Measurements from ENCODE around the gene HERC2. TPM values are rescaled to one million over a fixed set of nuclear protein-coding genes. Genes with fewer than 3 reads are reported as not detected.
"Not testable (repeated sequence)": the region's sequence is repeated elsewhere in the genome, so short reads cannot be mapped to it uniquely, and the experiment has no call there.

Gene HERC2
- total RNA-seq, 1 donor from 2014 or later: 49.1 TPM

DNA sequence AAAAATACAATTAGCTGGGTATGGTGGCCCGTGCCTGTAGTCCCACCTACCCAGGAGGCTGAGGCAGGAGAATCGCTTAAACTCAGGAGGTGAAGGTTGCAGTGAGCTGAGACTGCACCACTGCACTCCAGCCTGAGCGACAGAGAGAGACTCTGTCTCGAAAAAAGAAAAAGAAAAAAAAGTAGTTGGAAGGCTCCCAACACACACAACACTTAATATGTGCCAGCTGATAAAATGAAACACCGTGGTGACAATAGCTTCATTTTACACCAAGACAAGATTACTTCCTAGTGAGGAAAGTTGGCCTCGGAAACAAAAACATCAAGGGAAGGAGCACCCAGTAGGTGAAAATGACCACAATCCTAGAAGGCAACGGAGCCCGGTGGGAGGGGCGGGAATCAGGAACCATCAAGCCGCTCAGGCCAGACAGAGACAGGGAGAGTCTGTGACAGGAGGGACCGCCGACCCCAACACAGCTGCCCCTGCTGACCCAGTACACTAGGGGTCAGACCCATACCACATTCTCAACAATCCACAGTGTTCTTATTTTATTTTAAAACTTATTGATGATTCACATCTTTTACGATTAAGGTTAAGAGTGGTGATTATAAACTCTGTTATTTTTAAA lies 168.4 kb downstream of the HERC2 start:
- POLR2A ChIA-PET: no interaction called here
- CTCF ChIA-PET: no interaction called here
- H3K27me3 Mint-ChIP-seq: no peaks in the 10 kb centered on the region
- intact Hi-C loops (cut with micrococcal nuclease): no loop called here
- peaks cover 43% of the 10 kb centered on the region for H3K36me3 Mint-ChIP-seq (ENCODE audit: low read depth)
- H3K4me1 Mint-ChIP-seq: no peaks in the 10 kb centered on the region
- no peak overlapping the region for H3K4me3 Mint-ChIP-seq
- TF ChIP-seq, protein P1, sequence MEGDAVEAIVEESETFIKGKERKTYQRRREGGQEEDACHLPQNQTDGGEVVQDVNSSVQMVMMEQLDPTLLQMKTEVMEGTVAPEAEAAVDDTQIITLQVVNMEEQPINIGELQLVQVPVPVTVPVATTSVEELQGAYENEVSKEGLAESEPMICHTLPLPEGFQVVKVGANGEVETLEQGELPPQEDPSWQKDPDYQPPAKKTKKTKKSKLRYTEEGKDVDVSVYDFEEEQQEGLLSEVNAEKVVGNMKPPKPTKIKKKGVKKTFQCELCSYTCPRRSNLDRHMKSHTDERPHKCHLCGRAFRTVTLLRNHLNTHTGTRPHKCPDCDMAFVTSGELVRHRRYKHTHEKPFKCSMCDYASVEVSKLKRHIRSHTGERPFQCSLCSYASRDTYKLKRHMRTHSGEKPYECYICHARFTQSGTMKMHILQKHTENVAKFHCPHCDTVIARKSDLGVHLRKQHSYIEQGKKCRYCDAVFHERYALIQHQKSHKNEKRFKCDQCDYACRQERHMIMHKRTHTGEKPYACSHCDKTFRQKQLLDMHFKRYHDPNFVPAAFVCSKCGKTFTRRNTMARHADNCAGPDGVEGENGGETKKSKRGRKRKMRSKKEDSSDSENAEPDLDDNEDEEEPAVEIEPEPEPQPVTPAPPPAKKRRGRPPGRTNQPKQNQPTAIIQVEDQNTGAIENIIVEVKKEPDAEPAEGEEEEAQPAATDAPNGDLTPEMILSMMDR (IDR thresholded peaks at IDR 0.05): no peak
- peaks cover 17% of the 10 kb centered on the region for H3K9me3 Mint-ChIP-seq
- ATAC-seq (ENCODE audit: low read depth) (no peak), DNase-seq (no peak)
- H3K27ac Mint-ChIP-seq: no peak overlapping the region

- CTCF ChIA-PET: not testable (repeated sequence)
These were observed 169.4 kb downstream of the HERC2 start for GRCh38 chr15:28152538-28152923.

DNA sequence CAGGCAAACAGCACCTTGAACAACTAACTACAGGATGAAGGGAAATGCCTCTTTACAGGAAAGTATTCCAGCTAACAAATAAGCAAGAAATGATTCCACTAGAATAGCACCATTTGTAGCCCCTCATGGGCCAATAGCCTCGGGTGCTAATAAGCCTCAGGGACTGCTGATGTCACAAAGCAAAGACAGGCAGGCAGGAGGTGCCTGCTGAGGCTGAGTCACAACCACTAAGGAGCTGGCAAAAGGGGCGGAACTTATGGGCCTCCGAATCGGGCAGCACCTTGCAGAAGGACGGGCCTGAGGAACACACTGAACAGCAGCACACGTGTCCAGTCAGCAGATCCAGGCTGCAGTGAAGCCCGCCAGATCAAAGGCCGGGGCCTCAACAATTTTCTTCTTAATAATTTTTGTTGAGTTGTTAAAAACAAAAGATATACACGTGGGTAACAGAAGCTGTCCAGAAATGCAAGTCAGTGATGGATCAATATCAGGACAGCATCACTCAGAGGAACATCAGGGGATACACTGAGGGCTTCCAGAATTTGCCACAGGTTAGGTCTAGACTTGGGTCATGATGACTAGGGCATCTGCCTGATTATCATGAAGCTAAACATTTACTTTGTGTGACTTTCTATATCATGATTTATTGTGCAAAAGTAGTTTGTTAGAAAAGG lies 170.0 kb downstream of the HERC2 start:
- peaks cover 17% of the 10 kb centered on the region for H3K9me3 Mint-ChIP-seq
- H3K27ac Mint-ChIP-seq; H3K4me1 Mint-ChIP-seq; DNase-seq; H3K4me3 Mint-ChIP-seq; ATAC-seq (ENCODE audit: low read depth); CTCF ChIA-PET; POLR2A ChIA-PET; H3K27me3 Mint-ChIP-seq; intact Hi-C loops (cut with micrococcal nuclease): not testable (repeated sequence)
- H3K36me3 Mint-ChIP-seq (ENCODE audit: low read depth): peaks cover 51% of the 10 kb centered on the region

More at GRCh38 chr15:28152538-28152923, 169.4 kb downstream of the HERC2 start:
- POLR2A ChIA-PET; H3K27ac Mint-ChIP-seq; ATAC-seq (ENCODE audit: low read depth); H3K27me3 Mint-ChIP-seq; intact Hi-C loops (cut with micrococcal nuclease); H3K4me1 Mint-ChIP-seq; H3K4me3 Mint-ChIP-seq; DNase-seq: not testable (repeated sequence)
- Mint-ChIP-seq H3K36me3 (ENCODE audit: low read depth) (peaks cover 49% of the 10 kb centered on the region), H3K9me3 (peaks cover 17% of the 10 kb centered on the region)

DNA sequence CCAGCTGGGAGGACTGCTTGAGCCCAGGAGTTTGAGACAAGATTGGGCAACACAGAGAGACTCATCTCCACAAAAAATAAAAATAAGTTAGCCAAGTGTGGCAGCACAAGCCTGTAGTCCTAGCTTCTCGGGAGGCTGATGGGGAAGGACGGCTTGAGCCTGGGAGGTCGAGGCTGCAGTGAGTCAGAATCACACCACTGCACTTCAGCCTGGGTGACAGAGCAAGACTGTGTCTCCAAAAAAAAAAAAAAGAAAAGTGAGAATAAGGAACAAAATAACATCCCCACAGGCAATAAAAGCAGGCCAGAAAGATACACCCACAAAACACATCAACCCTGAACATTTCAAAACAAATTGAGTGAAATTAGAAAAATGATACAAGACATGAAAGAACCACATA lies 174.2 kb downstream of the HERC2 start:
- no peaks in the 10 kb centered on the region for H3K27me3 Mint-ChIP-seq
- TF ChIP-seq, protein P1 (IDR thresholded peaks at IDR 0.05): no peak
- H3K36me3 Mint-ChIP-seq (ENCODE audit: low read depth): peaks cover 77% of the 10 kb centered on the region
- ChIA-PET CTCF (no interaction called here), POLR2A (no interaction called here)
- H3K9me3 Mint-ChIP-seq: peaks cover 17% of the 10 kb centered on the region
- no peak for ATAC-seq (ENCODE audit: low read depth)
- H3K27ac Mint-ChIP-seq: no peak overlapping the region
- intact Hi-C loops (cut with micrococcal nuclease): no loop called here
- no peak overlapping the region for H3K4me3 Mint-ChIP-seq
- no peaks in the 10 kb centered on the region for H3K4me1 Mint-ChIP-seq
- DNase-seq: no peak

- intact Hi-C loops (cut with micrococcal nuclease); DNase-seq; H3K27me3 Mint-ChIP-seq; H3K4me3 Mint-ChIP-seq; POLR2A ChIA-PET; ATAC-seq (ENCODE audit: low read depth); H3K27ac Mint-ChIP-seq; H3K4me1 Mint-ChIP-seq; CTCF ChIA-PET: not testable (repeated sequence)
- Mint-ChIP-seq H3K36me3 (ENCODE audit: low read depth) (peaks cover 73% of the 10 kb centered on the region), H3K9me3 (peaks cover 14% of the 10 kb centered on the region)
These were observed 176.6 kb downstream of the HERC2 start for GRCh38 chr15:28145419-28145818.

- ATAC-seq (ENCODE audit: low read depth) (no peak), DNase-seq (no peak)
- Mint-ChIP-seq H3K4me3 (no peak overlapping the region), H3K9me3 (no peaks in the 10 kb centered on the region), H3K4me1 (peaks cover 18% of the 10 kb centered on the region), H3K27me3 (no peaks in the 10 kb centered on the region), H3K27ac (no peak overlapping the region), H3K36me3 (ENCODE audit: low read depth) (peaks cover 66% of the 10 kb centered on the region)
- TF ChIP-seq, protein P1 (IDR thresholded peaks at IDR 0.05): no peak
- ChIA-PET POLR2A (no interaction called here), CTCF (no interaction called here)
- intact Hi-C loops (cut with micrococcal nuclease): no loop called here
These were observed 181.9 kb downstream of the HERC2 start for GRCh38 chr15:28140062-28140461.

- H3K9me3 Mint-ChIP-seq; ATAC-seq (ENCODE audit: low read depth); DNase-seq; intact Hi-C loops (cut with micrococcal nuclease); H3K27ac Mint-ChIP-seq; POLR2A ChIA-PET; H3K27me3 Mint-ChIP-seq; CTCF ChIA-PET; H3K4me3 Mint-ChIP-seq: not testable (repeated sequence)
- Mint-ChIP-seq H3K36me3 (ENCODE audit: low read depth) (peaks cover 60% of the 10 kb centered on the region), H3K4me1 (peaks cover 19% of the 10 kb centered on the region)
These were observed 184.5 kb downstream of the HERC2 start for GRCh38 chr15:28137408-28138039.

- POLR2A ChIA-PET; H3K27me3 Mint-ChIP-seq; H3K4me3 Mint-ChIP-seq; DNase-seq; intact Hi-C loops (cut with micrococcal nuclease); H3K9me3 Mint-ChIP-seq; H3K27ac Mint-ChIP-seq: not testable (repeated sequence)
- H3K4me1 Mint-ChIP-seq: peaks cover 19% of the 10 kb centered on the region
- ATAC-seq (ENCODE audit: low read depth): peak; percentile 92
- CTCF ChIA-PET: interaction anchor here (1.5 kb wide), 1 partner anchor 10 kb away, joined by 7 read pairs; no protein-coding TSS in a partner anchor
- H3K36me3 Mint-ChIP-seq (ENCODE audit: low read depth): peaks cover 59% of the 10 kb centered on the region
These were observed 185.6 kb downstream of the HERC2 start for GRCh38 chr15:28136236-28136904.

Data from activated B cell treated with CpG ODN at 0.5 μM for 24 hours (primary cell).